ENCODE results near the gene PDE6H. TPM values are rescaled to one million over a fixed set of nuclear protein-coding genes. Genes with fewer than 3 reads are reported as not detected.
A peak's percentile ranks its signal among the peaks of the same experiment; 100 is the strongest.

PDE6H gene
- total and polyA plus RNA-seq, 7 experiments from 2014 or later = 2.7 TPM; not detected in 6

DNA sequence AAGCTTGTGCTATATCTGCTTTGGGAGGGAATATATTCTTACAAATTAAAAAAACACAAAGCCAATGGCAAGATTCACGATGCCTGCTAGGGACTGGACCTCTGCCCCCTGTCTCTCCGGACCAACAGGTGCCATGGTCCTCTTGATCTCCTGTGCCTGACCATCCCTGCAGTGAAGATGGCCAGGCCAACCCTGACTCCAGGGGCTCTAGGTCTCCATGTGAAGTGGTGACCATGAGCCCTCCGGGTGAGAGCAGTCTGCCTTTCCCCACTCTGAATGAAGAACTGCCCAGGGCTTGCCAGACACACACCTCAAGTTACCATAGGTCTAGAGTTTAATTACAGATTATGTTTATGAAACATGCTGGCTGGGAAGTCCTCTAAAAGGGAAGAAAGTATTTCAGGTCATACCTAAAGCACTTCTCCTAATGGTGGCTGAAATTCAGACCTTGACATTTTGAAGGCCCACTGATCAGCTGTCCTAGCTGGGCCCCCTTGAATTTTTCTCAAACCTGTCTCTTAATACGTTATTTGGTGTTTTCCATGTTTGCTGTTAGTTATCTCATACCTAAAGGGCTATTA, 12.8 kb upstream of the PDE6H start:
- Histone ChIP-seq H3K36me3 (ENCODE audit: control insufficient read depth in 2 of 3, insufficient read depth in 3 of 3, low read length in 3 of 3) (peaks cover 0 to 18% (median 0%) of the 10 kb centered on the region in 3 experiments), H3K27ac (ENCODE audit: low read depth, low read length) (peak overlapping the region; percentile 96), H3K4me1 (ENCODE audit: control insufficient read depth in 2 of 2, insufficient read depth in 2 of 2, low read length in 2 of 2) (peaks cover 42 to 51% of the 10 kb centered on the region in 2 donors), H3K4me3 (ENCODE audit: low read length) (peak overlapping the region; percentile 84), H3K9me3 (ENCODE audit: control insufficient read depth in 2 of 3, low read length in 3 of 3) (no peaks in the 10 kb centered on the region), H3K27me3 (ENCODE audit: control insufficient read depth in 2 of 2, insufficient read depth in 2 of 2, low read length in 2 of 2) (no peaks in the 10 kb centered on the region)
- H3K27me3 Mint-ChIP-seq = peaks cover 0 to 2% (median 0%) of the 10 kb centered on the region in 5 donors
- intact Hi-C loops (cut with micrococcal nuclease) = loop anchor here (2.0 to 5.0 kb wide), 6 partner anchors 92 to 922 kb away; partner anchors contain the start of gene STRAP (in 1 of the 2)
- H3K36me3 Mint-ChIP-seq = peaks cover 7 to 43% (median 38%) of the 10 kb centered on the region in 5 donors
- peak overlapping the region; percentile 88 to 100 (median 97) for H3K4me3 Mint-ChIP-seq
- POLR2A ChIA-PET = interaction anchor here (0.6 to 7.0 kb wide), 15 partner anchors 9 to 189 kb away, joined by 3 to 115 read pairs (median 5); partner anchors contain the start of gene ERP27
- DNase-seq (no peak), ATAC-seq (no peak)
- CTCF ChIA-PET = interaction anchor here (0.7 to 1.8 kb wide), 5 partner anchors 14 to 165 kb away, joined by 3 to 8 read pairs (median 4); no protein-coding TSS in a partner anchor
- peaks cover 0 to 5% (median 0%) of the 10 kb centered on the region in 11 donors for H3K9me3 Mint-ChIP-seq
- peaks cover 35 to 65% (median 55%) of the 10 kb centered on the region in 7 donors for H3K4me1 Mint-ChIP-seq
- peak overlapping the region; percentile 94 to 100 (median 97) for H3K27ac Mint-ChIP-seq

GRCh38 chr12:14960548-14961465, 12.0 kb upstream of the PDE6H start:
- H3K9me3 Mint-ChIP-seq = peaks cover 0 to 5% (median 0%) of the 10 kb centered on the region in 11 donors
- peaks cover 0 to 18% (median 0%) of the 10 kb centered on the region in 3 experiments for H3K36me3 ChIP-seq (ENCODE audit: control insufficient read depth in 2 of 3, insufficient read depth in 3 of 3, low read length in 3 of 3)
- H3K27me3 Mint-ChIP-seq = peaks cover 0 to 2% (median 0%) of the 10 kb centered on the region in 5 donors
- no peaks in the 10 kb centered on the region for H3K27me3 ChIP-seq (ENCODE audit: control insufficient read depth in 2 of 2, insufficient read depth in 2 of 2, low read length in 2 of 2)
- H3K4me3 ChIP-seq (ENCODE audit: low read length) = peak overlapping the region; percentile 84
- ChIA-PET CTCF (interaction anchor here (0.6 to 1.3 kb wide), 4 partner anchors 22 to 38 kb away, joined by 3 to 7 read pairs (median 4); no protein-coding TSS in a partner anchor), POLR2A (interaction anchor here (1.1 to 7.0 kb wide), 18 partner anchors 9 to 190 kb away, joined by 3 to 115 read pairs (median 15); partner anchors contain the start of genes C12orf60, ERP27, PDE6H and WBP11)
- peak overlapping the region; percentile 94 to 100 (median 97) for H3K27ac Mint-ChIP-seq
- intact Hi-C loops (cut with micrococcal nuclease) = loop anchor here (1.0 to 5.0 kb wide), 19 partner anchors 9 to 921 kb away; partner anchors contain the start of genes ATF7IP (in 2 of the 2), C12orf60 (in 2 of the 2), WBP11 (in 2 of the 2) and STRAP (in 1 of the 2)
- H3K4me1 Mint-ChIP-seq = peaks cover 42 to 68% (median 61%) of the 10 kb centered on the region in 7 donors
- DNase-seq (peak in 7 of 9 donors; percentile 41 to 82 (median 77)), ATAC-seq (peak; percentile 54)
- peak overlapping the region; percentile 88 to 100 (median 97) for H3K4me3 Mint-ChIP-seq
- H3K27ac ChIP-seq (ENCODE audit: low read depth, low read length) = peak overlapping the region; percentile 96
- H3K9me3 ChIP-seq (ENCODE audit: control insufficient read depth in 2 of 3, low read length in 3 of 3) = no peaks in the 10 kb centered on the region
- peaks cover 42 to 50% of the 10 kb centered on the region in 2 donors for H3K4me1 ChIP-seq (ENCODE audit: control insufficient read depth in 2 of 2, insufficient read depth in 2 of 2, low read length in 2 of 2)
- peaks cover 7 to 43% (median 38%) of the 10 kb centered on the region in 5 donors for H3K36me3 Mint-ChIP-seq

DNA sequence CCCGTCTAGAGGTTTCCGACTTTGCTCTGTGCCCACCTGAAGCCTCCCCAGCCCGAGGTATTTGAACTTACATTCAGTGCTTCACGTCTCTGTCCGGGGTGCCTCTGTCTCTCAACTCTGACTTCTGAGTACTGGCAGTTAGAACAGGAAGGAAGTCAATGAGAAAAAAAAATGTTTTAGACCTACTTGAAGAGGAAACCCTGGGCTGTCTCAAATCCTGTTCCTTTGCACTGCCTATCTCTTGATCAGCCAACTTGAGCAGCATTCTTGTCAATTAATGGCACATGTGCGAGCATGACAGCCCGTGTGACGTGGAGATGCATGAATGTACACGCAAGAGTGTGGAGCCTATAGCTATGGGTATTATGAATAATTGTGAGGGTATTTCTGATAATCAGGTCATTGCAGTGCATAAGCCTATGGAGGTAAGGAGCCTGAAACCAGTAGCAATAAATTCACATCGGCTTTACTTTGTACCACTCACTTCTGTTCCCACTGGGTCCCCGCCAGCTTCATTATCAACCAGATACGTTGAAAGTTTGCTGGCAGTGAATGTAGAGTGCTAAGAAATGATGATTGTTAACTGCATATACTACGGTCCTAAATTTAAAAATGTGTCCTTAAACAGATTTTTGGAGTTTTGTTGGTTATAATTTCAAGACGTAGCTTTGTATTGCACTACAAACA, 11.2 kb upstream of the PDE6H start, which contains the start of gene ARHGDIB:
Gene ARHGDIB, minus strand, starts transcription at position 136 of the 687 bp plus-strand sequence. CDS start 10,889 bp downstream, outside the sequence.
- CTCF ChIA-PET = interaction anchor here (0.6 to 1.3 kb wide), 8 partner anchors 10 to 115 kb away, joined by 3 to 7 read pairs (median 4); no protein-coding TSS in a partner anchor

DNA sequence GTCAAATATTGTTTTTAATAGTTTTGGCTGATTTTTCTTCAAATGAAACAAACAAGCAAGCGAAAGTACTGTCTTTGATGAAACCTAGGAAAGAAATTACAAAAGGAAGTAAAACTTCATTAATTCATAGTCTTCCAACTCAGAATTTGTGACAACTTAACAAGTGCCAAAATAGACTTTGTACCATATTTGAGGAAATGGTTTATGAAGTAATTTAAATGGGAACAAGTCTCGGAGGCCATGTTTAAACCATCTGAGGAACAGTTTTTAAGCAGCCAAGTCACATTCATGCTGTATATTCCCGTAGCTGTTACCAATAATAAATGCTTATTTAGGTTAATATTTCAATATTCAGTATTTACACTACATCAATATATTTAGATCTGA, 10.7 kb upstream of the PDE6H start:
- Histone ChIP-seq H3K36me3 (ENCODE audit: control insufficient read depth in 2 of 3, insufficient read depth in 3 of 3, low read length in 3 of 3) (peaks cover 0 to 18% (median 0%) of the 10 kb centered on the region in 3 experiments), H3K4me1 (ENCODE audit: control insufficient read depth in 2 of 2, insufficient read depth in 2 of 2, low read length in 2 of 2) (peaks cover 35 to 37% of the 10 kb centered on the region in 2 donors), H3K27ac (ENCODE audit: low read depth, low read length) (peak overlapping the region; percentile 96), H3K27me3 (ENCODE audit: control insufficient read depth in 2 of 2, insufficient read depth in 2 of 2, low read length in 2 of 2) (no peaks in the 10 kb centered on the region), H3K4me3 (ENCODE audit: low read length) (peak overlapping the region; percentile 84), H3K9me3 (ENCODE audit: control insufficient read depth in 2 of 3, low read length in 3 of 3) (no peaks in the 10 kb centered on the region)
- CTCF ChIA-PET = interaction anchor here (0.6 to 1.3 kb wide), 7 partner anchors 10 to 115 kb away, joined by 3 to 7 read pairs (median 3); no protein-coding TSS in a partner anchor
- intact Hi-C loops (cut with micrococcal nuclease) = loop anchor here (1.0 to 5.0 kb wide), 6 partner anchors 8 to 920 kb away; partner anchors contain the start of gene STRAP (in 1 of the 2)
- Mint-ChIP-seq H3K4me1 (peaks cover 43 to 67% (median 60%) of the 10 kb centered on the region in 7 donors), H3K9me3 (peaks cover 0 to 5% (median 0%) of the 10 kb centered on the region in 11 donors), H3K4me3 (peak overlapping the region; percentile 88 to 100 (median 97)), H3K27ac (peak overlapping the region; percentile 94 to 100 (median 97)), H3K27me3 (peaks cover 0 to 2% (median 0%) of the 10 kb centered on the region in 5 donors), H3K36me3 (peaks cover 7 to 36% (median 32%) of the 10 kb centered on the region in 5 donors)
- no peak for DNase-seq
- POLR2A ChIA-PET = interaction anchor here (0.5 to 7.0 kb wide), 22 partner anchors 9 to 572 kb away, joined by 3 to 115 read pairs (median 4); partner anchors contain the start of genes C12orf60, ERP27, PDE6H and WBP11
- no peak for ATAC-seq

More for the DNA sequence above, 11.2 kb upstream of the PDE6H start, which contains the start of gene ARHGDIB:
- Histone ChIP-seq H3K27me3 (ENCODE audit: control insufficient read depth in 2 of 2, insufficient read depth in 2 of 2, low read length in 2 of 2) (no peaks in the 10 kb centered on the region), H3K9me3 (ENCODE audit: control insufficient read depth in 2 of 3, low read length in 3 of 3) (no peaks in the 10 kb centered on the region), H3K4me1 (ENCODE audit: control insufficient read depth in 2 of 2, insufficient read depth in 2 of 2, low read length in 2 of 2) (peaks cover 38 to 42% of the 10 kb centered on the region in 2 donors), H3K27ac (ENCODE audit: low read depth, low read length) (peak within 1 kb of the TSS; percentile 96), H3K36me3 (ENCODE audit: control insufficient read depth in 2 of 3, insufficient read depth in 3 of 3, low read length in 3 of 3) (peaks cover 0 to 18% (median 0%) of the 10 kb centered on the region in 3 experiments), H3K4me3 (ENCODE audit: low read length) (peak within 1 kb of the TSS; percentile 84)
- Mint-ChIP-seq H3K4me1 (peaks cover 43 to 69% (median 59%) of the 10 kb centered on the region in 7 donors), H3K9me3 (peaks cover 0 to 5% (median 0%) of the 10 kb centered on the region in 11 donors), H3K27ac (peak within 1 kb of the TSS; percentile 94 to 100 (median 97)), H3K27me3 (peaks cover 0 to 2% (median 0%) of the 10 kb centered on the region in 5 donors), H3K4me3 (peak within 1 kb of the TSS; percentile 88 to 100 (median 97)), H3K36me3 (peaks cover 7 to 40% (median 37%) of the 10 kb centered on the region in 5 donors)
- intact Hi-C loops (cut with micrococcal nuclease) = loop anchor here (1.0 to 5.0 kb wide), 20 partner anchors 9 to 921 kb away; partner anchors contain the start of genes ATF7IP (in 2 of the 2), C12orf60 (in 2 of the 2), WBP11 (in 2 of the 2) and STRAP (in 1 of the 2)
- POLR2A ChIA-PET = interaction anchor here (0.5 to 7.0 kb wide), 21 partner anchors 9 to 571 kb away, joined by 3 to 115 read pairs (median 5); partner anchors contain the start of genes C12orf60, ERP27, PDE6H and WBP11
- peak; percentile 85 for ATAC-seq
- DNase-seq = peak; percentile 41 to 98 (median 92)

DNA sequence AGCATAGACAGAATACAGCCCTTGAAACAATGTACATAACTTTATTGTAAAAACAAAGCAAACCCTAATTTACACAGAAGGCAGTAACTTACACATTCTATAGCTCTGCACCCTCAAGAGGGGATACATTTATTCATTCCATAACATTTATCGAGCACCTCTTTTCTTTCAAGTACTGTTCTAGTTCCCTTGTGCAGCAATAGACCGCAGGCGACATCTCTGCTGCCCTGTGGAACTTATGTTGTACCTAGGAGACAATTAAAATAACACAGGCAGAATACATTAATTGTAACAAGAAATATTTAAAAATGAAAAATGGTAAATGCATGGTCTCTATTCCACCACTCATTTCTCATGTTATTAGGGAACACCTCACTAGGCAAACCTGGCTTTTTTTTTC, 10.0 kb upstream of the PDE6H start:
- Mint-ChIP-seq H3K27me3 (peaks cover 0 to 2% (median 0%) of the 10 kb centered on the region in 5 donors), H3K9me3 (peaks cover 0 to 3% (median 0%) of the 10 kb centered on the region in 11 donors), H3K36me3 (peaks cover 7 to 34% (median 25%) of the 10 kb centered on the region in 5 donors), H3K4me1 (peaks cover 40 to 67% (median 61%) of the 10 kb centered on the region in 7 donors), H3K27ac (peak overlapping the region; percentile 94 to 100 (median 97)), H3K4me3 (peak overlapping the region; percentile 12 to 100 (median 96))
- ChIA-PET POLR2A (interaction anchor here (1.1 to 7.0 kb wide), 11 partner anchors 11 to 191 kb away, joined by 3 to 115 read pairs (median 17); partner anchors contain the start of genes ERP27 and PDE6H), CTCF (interaction anchor here (1.3 kb wide), 1 partner anchor 21 kb away, joined by 3 read pairs; no protein-coding TSS in a partner anchor)
- Histone ChIP-seq H3K4me1 (ENCODE audit: control insufficient read depth in 2 of 2, insufficient read depth in 2 of 2, low read length in 2 of 2) (peaks cover 30 to 36% of the 10 kb centered on the region in 2 donors), H3K27ac (ENCODE audit: low read depth, low read length) (peak overlapping the region; percentile 96), H3K4me3 (ENCODE audit: low read length) (peak overlapping the region; percentile 17), H3K36me3 (ENCODE audit: control insufficient read depth in 2 of 3, insufficient read depth in 3 of 3, low read length in 3 of 3) (peaks cover 0 to 14% (median 0%) of the 10 kb centered on the region in 3 experiments), H3K27me3 (ENCODE audit: control insufficient read depth in 2 of 2, insufficient read depth in 2 of 2, low read length in 2 of 2) (no peaks in the 10 kb centered on the region), H3K9me3 (ENCODE audit: control insufficient read depth in 2 of 3, low read length in 3 of 3) (no peaks in the 10 kb centered on the region)
- intact Hi-C loops (cut with micrococcal nuclease) = loop anchor here (1.0 to 5.0 kb wide), 6 partner anchors 8 to 920 kb away; partner anchors contain the start of gene STRAP (in 1 of the 2)
- DNase-seq (no peak), ATAC-seq (no peak)

All from naive thymus-derived CD4-positive, alpha-beta T cell (primary cell).